Ishikawa (cell line): ENCODE data around the gene REV3L.

Experiments
- CEBPB ChIP-seq: IDR thresholded peaks from 2 replicates; pipeline ENCODE4 v1.6.1; 2012
- CREB1 ChIP-seq: IDR thresholded peaks from 2 replicates; pipeline ENCODE4 v1.6.1; 2012; ENCODE audit warnings: low read depth
- EGR1 ChIP-seq: IDR thresholded peaks from 2 replicates; pipeline ENCODE4 v1.6.1; 2012
- EP300 ChIP-seq: IDR thresholded peaks from 2 replicates; pipeline ENCODE4 v1.6.1; 2012; ENCODE audit warnings: borderline replicate concordance
- FOXM1 ChIP-seq: IDR thresholded peaks from 2 replicates; pipeline ENCODE4 v1.6.1; 2012; ENCODE audit warnings: low read depth, borderline replicate concordance
- NFIC ChIP-seq: IDR thresholded peaks from 2 replicates; pipeline ENCODE4 v1.6.1; 2012
- RAD21 ChIP-seq: IDR thresholded peaks from 2 replicates; pipeline ENCODE4 v1.6.1; 2012; ENCODE audit warnings: low read depth
- REST ChIP-seq: IDR thresholded peaks from 2 replicates; pipeline ENCODE4 v1.6.1; 2012; ENCODE audit warnings: low read depth, mild to moderate bottlenecking
- TAF1 ChIP-seq: IDR thresholded peaks from 2 replicates; pipeline ENCODE4 v1.6.1; 2012; ENCODE audit warnings: low read depth, mild to moderate bottlenecking
- TCF12 ChIP-seq: IDR thresholded peaks from 2 replicates; pipeline ENCODE4 v1.6.1; 2012; ENCODE audit warnings: low read depth
- TEAD4 ChIP-seq: IDR thresholded peaks from 2 replicates; pipeline ENCODE4 v1.6.1; 2012
- USF1 ChIP-seq: IDR thresholded peaks from 2 replicates; pipeline ENCODE4 v1.6.1; 2012
- YY1 ChIP-seq: IDR thresholded peaks from 2 replicates; pipeline ENCODE4 v1.6.1; 2012; ENCODE audit warnings: low read depth
- ZBTB7A ChIP-seq: IDR thresholded peaks from 2 replicates; pipeline ENCODE4 v1.6.1; 2012; ENCODE audit warnings: low read depth
- TF ChIP-seq, protein P1 (sequence below): IDR thresholded peaks from 2 replicates; pipeline ENCODE4 v1.6.1; 2012

REV3L gene

GRCh38 chr6:111447051-111447450, 36.0 kb downstream of the REV3L start:
- no peak for TF ChIP-seq EP300
- no peak for TF ChIP-seq RAD21
- TF ChIP-seq, protein P1, sequence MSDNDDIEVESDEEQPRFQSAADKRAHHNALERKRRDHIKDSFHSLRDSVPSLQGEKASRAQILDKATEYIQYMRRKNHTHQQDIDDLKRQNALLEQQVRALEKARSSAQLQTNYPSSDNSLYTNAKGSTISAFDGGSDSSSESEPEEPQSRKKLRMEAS, result no peak
- no peak for TF ChIP-seq TAF1
- no peak for TF ChIP-seq YY1
- TF ChIP-seq CEBPB, result no peak
- TF ChIP-seq EGR1, result no peak

DNA sequence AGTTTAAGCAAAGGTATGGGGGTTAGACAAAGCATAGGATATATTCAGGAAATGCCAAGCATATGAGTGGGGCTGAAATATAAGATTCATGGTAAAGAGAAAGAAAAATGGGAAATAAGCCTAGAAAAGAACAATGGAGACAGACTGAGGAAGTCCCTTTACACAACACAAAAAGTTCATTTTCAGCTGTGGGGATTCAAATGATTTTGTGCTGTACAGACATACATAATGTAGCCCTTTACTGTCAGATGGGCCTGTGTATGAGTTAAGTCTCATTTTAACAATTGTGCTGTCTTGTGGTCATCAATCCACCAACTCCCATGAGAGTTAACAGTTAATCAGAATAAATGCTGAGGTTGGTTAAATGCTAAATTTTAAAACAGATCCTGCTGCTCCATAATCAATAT, 37.2 kb downstream of the REV3L start:
- TF ChIP-seq TAF1 (no peak), TEAD4 (no peak), ZBTB7A (no peak), RAD21 (no peak), USF1 (no peak), YY1 (no peak), EGR1 (no peak), FOXM1 (no peak)
- TF ChIP-seq, protein P1, result no peak

- TF ChIP-seq FOXM1 (no peak), EGR1 (no peak), RAD21 (no peak), ZBTB7A (no peak), TCF12 (no peak), REST (no peak), EP300 (no peak), TEAD4 (no peak), CEBPB (no peak), TAF1 (no peak), USF1 (no peak), NFIC (no peak)
- TF ChIP-seq, protein P1, result no peak
Observed at GRCh38 chr6:111444794-111445193, 38.2 kb downstream of the REV3L start.

- TF ChIP-seq REST, result no peak
- no peak for TF ChIP-seq USF1
- no peak for TF ChIP-seq RAD21
Observed at GRCh38 chr6:111441678-111442243, 41.3 kb downstream of the REV3L start.

GRCh38 chr6:111439171-111439570, 43.8 kb downstream of the REV3L start:
- TF ChIP-seq TEAD4, result no peak
- TF ChIP-seq, protein P1, result no peak
- no peak for TF ChIP-seq USF1
- TF ChIP-seq EP300, result no peak
- no peak for TF ChIP-seq RAD21

GRCh38 chr6:111437573-111437972, 45.4 kb downstream of the REV3L start:
- TF ChIP-seq REST (no peak), YY1 (no peak), FOXM1 (no peak), TAF1 (no peak), CREB1 (no peak), TEAD4 (no peak), EGR1 (no peak), RAD21 (no peak)
